GM23338 (cell line): ENCODE data around the gene TRPM2.

Experiments
- CREB1 ChIP-seq: fragments of 250-450 bp; sonication (Bioruptor Pico); IDR thresholded peaks from 2 replicates; pipeline ENCODE4 v1.5.0; 2020; ENCODE audit warnings: low read depth, mild to moderate bottlenecking, moderate library complexity
- EZH2 ChIP-seq: fragments of 200-600 bp; sonication (generic); IDR thresholded peaks from one replicate; pipeline ENCODE4 v1.8.0; 2017; ENCODE audit warnings: antibody characterized with exemption, mild to moderate bottlenecking, low read depth; ENCODE audit not compliant: unreplicated experiment
- EZH2phosphoT487 ChIP-seq: fragments of 200-600 bp; sonication (generic); IDR thresholded peaks from one replicate; pipeline ENCODE4 v1.8.1; 2018; ENCODE audit warnings: antibody characterized with exemption; ENCODE audit not compliant: unreplicated experiment
- JUNB ChIP-seq: IDR thresholded peaks from one replicate; pipeline ENCODE4 v1.6.1; 2016; ENCODE audit warnings: antibody characterized with exemption; ENCODE audit not compliant: unreplicated experiment
- NANOG ChIP-seq: IDR thresholded peaks from 2 replicates; pipeline ENCODE4 v1.6.1; 2016; ENCODE audit warnings: antibody characterized with exemption, borderline replicate concordance
- POLR2AphosphoS5 ChIP-seq: IDR thresholded peaks from 2 replicates; pipeline ENCODE4 v1.6.1; 2016; ENCODE audit warnings: antibody characterized with exemption, low read depth
- ZNF331 ChIP-seq: fragments of 250-450 bp; sonication (Bioruptor Pico); IDR thresholded peaks from 2 replicates; pipeline ENCODE4 v1.5.0; 2020; ENCODE audit warnings: low read depth, mild to moderate bottlenecking, moderate library complexity
- TF ChIP-seq, protein P1 (sequence below): IDR thresholded peaks from one replicate; pipeline ENCODE4 v1.6.1; 2018; ENCODE audit warnings: antibody characterized with exemption; ENCODE audit not compliant: unreplicated experiment
- TF ChIP-seq, protein P2 (sequence below), 2 experiments: fragments of 200-600 bp in 1 of 2; sonication (generic) in 1 of 2; conservative IDR thresholded peaks; 2 replicates each; pipeline versions ENCODE4 v1.5.1 to v1.6.1; 2016 to 2017; ENCODE audit warnings: antibody characterized with exemption in 2 of 2, low read depth in 2 of 2, mild to moderate bottlenecking in 2 of 2, moderate library complexity in 1 of 2
- TF ChIP-seq, protein P3 (sequence below): fragments of 250-450 bp; sonication (Bioruptor Pico); IDR thresholded peaks from 2 replicates; pipeline ENCODE4 v1.5.0; 2020; ENCODE audit warnings: mild to moderate bottlenecking, moderate library complexity
- TF ChIP-seq, protein P4 (sequence below): IDR thresholded peaks from 2 replicates; pipeline ENCODE4 v1.6.1; 2016; ENCODE audit warnings: antibody characterized with exemption

DNA sequence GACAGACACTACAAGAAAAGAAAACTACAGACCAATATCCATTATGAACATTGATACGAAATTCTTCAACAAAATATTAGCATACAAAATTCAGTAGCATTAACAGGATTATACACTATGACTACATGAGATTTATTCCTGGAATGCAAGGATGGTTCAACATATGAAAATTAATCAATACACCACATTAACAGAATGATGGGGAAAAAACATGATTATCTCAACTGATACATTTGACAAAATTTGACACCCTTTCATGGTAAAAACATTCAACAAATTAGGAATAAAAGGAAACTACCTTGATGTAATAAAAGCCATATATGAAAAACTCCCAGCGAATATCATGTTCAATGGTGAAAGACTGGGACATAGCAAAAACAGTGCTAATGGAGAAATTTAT lies 31.5 kb downstream of the TRPM2 start:
- TF ChIP-seq EZH2 (no peak), EZH2phosphoT487 (no peak), NANOG (no peak), CREB1 (CRISPR knock-in tag) (no peak), ZNF331 (CRISPR knock-in tag) (no peak), POLR2AphosphoS5 (no peak), JUNB (no peak)
- TF ChIP-seq, protein P1, sequence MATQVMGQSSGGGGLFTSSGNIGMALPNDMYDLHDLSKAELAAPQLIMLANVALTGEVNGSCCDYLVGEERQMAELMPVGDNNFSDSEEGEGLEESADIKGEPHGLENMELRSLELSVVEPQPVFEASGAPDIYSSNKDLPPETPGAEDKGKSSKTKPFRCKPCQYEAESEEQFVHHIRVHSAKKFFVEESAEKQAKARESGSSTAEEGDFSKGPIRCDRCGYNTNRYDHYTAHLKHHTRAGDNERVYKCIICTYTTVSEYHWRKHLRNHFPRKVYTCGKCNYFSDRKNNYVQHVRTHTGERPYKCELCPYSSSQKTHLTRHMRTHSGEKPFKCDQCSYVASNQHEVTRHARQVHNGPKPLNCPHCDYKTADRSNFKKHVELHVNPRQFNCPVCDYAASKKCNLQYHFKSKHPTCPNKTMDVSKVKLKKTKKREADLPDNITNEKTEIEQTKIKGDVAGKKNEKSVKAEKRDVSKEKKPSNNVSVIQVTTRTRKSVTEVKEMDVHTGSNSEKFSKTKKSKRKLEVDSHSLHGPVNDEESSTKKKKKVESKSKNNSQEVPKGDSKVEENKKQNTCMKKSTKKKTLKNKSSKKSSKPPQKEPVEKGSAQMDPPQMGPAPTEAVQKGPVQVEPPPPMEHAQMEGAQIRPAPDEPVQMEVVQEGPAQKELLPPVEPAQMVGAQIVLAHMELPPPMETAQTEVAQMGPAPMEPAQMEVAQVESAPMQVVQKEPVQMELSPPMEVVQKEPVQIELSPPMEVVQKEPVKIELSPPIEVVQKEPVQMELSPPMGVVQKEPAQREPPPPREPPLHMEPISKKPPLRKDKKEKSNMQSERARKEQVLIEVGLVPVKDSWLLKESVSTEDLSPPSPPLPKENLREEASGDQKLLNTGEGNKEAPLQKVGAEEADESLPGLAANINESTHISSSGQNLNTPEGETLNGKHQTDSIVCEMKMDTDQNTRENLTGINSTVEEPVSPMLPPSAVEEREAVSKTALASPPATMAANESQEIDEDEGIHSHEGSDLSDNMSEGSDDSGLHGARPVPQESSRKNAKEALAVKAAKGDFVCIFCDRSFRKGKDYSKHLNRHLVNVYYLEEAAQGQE, result no peak
- TF ChIP-seq, protein P2, sequence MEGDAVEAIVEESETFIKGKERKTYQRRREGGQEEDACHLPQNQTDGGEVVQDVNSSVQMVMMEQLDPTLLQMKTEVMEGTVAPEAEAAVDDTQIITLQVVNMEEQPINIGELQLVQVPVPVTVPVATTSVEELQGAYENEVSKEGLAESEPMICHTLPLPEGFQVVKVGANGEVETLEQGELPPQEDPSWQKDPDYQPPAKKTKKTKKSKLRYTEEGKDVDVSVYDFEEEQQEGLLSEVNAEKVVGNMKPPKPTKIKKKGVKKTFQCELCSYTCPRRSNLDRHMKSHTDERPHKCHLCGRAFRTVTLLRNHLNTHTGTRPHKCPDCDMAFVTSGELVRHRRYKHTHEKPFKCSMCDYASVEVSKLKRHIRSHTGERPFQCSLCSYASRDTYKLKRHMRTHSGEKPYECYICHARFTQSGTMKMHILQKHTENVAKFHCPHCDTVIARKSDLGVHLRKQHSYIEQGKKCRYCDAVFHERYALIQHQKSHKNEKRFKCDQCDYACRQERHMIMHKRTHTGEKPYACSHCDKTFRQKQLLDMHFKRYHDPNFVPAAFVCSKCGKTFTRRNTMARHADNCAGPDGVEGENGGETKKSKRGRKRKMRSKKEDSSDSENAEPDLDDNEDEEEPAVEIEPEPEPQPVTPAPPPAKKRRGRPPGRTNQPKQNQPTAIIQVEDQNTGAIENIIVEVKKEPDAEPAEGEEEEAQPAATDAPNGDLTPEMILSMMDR (conservative IDR thresholded peaks at IDR 0.05; ENCODE audit: low read depth in 2 of 2), result no peak
- TF ChIP-seq, protein P3, sequence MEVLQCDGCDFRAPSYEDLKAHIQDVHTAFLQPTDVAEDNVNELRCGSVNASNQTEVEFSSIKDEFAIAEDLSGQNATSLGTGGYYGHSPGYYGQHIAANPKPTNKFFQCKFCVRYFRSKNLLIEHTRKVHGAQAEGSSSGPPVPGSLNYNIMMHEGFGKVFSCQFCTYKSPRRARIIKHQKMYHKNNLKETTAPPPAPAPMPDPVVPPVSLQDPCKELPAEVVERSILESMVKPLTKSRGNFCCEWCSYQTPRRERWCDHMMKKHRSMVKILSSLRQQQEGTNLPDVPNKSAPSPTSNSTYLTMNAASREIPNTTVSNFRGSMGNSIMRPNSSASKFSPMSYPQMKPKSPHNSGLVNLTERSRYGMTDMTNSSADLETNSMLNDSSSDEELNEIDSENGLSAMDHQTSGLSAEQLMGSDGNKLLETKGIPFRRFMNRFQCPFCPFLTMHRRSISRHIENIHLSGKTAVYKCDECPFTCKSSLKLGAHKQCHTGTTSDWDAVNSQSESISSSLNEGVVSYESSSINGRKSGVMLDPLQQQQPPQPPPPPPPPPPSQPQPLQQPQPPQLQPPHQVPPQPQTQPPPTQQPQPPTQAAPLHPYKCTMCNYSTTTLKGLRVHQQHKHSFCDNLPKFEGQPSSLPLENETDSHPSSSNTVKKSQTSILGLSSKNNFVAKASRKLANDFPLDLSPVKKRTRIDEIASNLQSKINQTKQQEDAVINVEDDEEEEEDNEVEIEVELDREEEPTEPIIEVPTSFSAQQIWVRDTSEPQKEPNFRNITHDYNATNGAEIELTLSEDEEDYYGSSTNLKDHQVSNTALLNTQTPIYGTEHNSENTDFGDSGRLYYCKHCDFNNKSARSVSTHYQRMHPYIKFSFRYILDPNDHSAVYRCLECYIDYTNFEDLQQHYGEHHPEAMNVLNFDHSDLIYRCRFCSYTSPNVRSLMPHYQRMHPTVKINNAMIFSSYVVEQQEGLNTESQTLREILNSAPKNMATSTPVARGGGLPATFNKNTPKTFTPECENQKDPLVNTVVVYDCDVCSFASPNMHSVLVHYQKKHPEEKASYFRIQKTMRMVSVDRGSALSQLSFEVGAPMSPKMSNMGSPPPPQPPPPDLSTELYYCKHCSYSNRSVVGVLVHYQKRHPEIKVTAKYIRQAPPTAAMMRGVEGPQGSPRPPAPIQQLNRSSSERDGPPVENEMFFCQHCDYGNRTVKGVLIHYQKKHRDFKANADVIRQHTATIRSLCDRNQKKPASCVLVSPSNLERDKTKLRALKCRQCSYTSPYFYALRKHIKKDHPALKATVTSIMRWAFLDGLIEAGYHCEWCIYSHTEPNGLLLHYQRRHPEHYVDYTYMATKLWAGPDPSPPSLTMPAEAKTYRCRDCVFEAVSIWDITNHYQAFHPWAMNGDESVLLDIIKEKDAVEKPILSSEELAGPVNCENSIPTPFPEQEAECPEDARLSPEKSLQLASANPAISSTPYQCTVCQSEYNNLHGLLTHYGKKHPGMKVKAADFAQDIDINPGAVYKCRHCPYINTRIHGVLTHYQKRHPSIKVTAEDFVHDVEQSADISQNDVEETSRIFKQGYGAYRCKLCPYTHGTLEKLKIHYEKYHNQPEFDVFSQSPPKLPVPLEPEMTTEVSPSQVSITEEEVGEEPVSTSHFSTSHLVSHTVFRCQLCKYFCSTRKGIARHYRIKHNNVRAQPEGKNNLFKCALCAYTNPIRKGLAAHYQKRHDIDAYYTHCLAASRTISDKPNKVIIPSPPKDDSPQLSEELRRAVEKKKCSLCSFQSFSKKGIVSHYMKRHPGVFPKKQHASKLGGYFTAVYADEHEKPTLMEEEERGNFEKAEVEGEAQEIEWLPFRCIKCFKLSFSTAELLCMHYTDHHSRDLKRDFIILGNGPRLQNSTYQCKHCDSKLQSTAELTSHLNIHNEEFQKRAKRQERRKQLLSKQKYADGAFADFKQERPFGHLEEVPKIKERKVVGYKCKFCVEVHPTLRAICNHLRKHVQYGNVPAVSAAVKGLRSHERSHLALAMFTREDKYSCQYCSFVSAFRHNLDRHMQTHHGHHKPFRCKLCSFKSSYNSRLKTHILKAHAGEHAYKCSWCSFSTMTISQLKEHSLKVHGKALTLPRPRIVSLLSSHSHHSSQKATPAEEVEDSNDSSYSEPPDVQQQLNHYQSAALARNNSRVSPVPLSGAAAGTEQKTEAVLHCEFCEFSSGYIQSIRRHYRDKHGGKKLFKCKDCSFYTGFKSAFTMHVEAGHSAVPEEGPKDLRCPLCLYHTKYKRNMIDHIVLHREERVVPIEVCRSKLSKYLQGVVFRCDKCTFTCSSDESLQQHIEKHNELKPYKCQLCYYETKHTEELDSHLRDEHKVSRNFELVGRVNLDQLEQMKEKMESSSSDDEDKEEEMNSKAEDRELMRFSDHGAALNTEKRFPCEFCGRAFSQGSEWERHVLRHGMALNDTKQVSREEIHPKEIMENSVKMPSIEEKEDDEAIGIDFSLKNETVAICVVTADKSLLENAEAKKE (CRISPR knock-in tag), result no peak
- TF ChIP-seq, protein P4, sequence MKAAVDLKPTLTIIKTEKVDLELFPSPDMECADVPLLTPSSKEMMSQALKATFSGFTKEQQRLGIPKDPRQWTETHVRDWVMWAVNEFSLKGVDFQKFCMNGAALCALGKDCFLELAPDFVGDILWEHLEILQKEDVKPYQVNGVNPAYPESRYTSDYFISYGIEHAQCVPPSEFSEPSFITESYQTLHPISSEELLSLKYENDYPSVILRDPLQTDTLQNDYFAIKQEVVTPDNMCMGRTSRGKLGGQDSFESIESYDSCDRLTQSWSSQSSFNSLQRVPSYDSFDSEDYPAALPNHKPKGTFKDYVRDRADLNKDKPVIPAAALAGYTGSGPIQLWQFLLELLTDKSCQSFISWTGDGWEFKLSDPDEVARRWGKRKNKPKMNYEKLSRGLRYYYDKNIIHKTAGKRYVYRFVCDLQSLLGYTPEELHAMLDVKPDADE, result no peak
